IMR-90 (cell line): ENCODE measurements around the gene PRAC1. TPM values are rescaled to one million over a fixed set of nuclear protein-coding genes. Genes with fewer than 3 reads are reported as not detected.

ENCODE experiments used
- ATAC-seq: fragments of 200-7000 bp; cut with Tn5 transposase; 2 replicates; pipeline ENCODE4 v1.9.1; 2020; ENCODE audit warnings: low read depth, mild to moderate bottlenecking, moderate library complexity
- BruUV-seq: library from RNA; stranded (reverse); fragments of 400-500 nt; replicated peaks from 2 replicates; lab custom pipeline; 2021; lab: Mats Ljungman, UMichigan
- CTCF ChIA-PET: fragments of 300-600 bp; formaldehyde crosslinking; extraction: SDS; loops from one replicate; lab custom pipeline; 2021; ENCODE audit warnings: antibody characterized with exemption; lab: Yijun Ruan, JAX
- POLR2A ChIA-PET: fragments of 300-600 bp; sonication (Branson Sonifier 250); formaldehyde crosslinking; loops from one replicate; lab custom pipeline; 2022; ENCODE audit warnings: antibody characterized with exemption; ENCODE audit not compliant: unreplicated experiment; lab: Charles Lee
- DNase-seq: peaks from one replicate; pipeline ENCODE4 v3.0.0; 2013
- H2AFZ ChIP-seq: replicated peaks from 2 replicates; pipeline ENCODE3; 2013; ENCODE audit warnings: low read length, mild to moderate bottlenecking; ENCODE audit not compliant: poor library complexity
- H2AK5ac ChIP-seq: 2 replicates; pipeline ENCODE4 v1.6.1; 2013; ENCODE audit warnings: low read depth, low read length, inconsistent platforms
- H2AK9ac ChIP-seq: replicated peaks from 2 replicates; pipeline ENCODE3; 2013; ENCODE audit warnings: mild to moderate bottlenecking, low read depth, low read length, moderate library complexity; ENCODE audit not compliant: poor library complexity
- H2BK120ac ChIP-seq: 2 replicates; pipeline ENCODE4 v1.6.1; 2013; ENCODE audit warnings: low read depth, low read length, inconsistent platforms
- H2BK15ac ChIP-seq: 3 replicates; pipeline ENCODE4 v1.6.1; 2013; ENCODE audit warnings: low read depth, low read length, inconsistent platforms
- H2BK20ac ChIP-seq: 2 replicates; pipeline ENCODE4 v1.6.1; 2013; ENCODE audit warnings: low read depth, mild to moderate bottlenecking, inconsistent platforms, low read length, moderate library complexity
- H2BK5ac ChIP-seq: 2 replicates; pipeline ENCODE4 v1.6.1; 2013; ENCODE audit warnings: mild to moderate bottlenecking, low read depth, low read length, inconsistent platforms; ENCODE audit not compliant: poor library complexity, severe bottlenecking
- H3K14ac ChIP-seq: replicated peaks from 2 replicates; pipeline ENCODE4 v1.6.1; 2013; ENCODE audit warnings: low read depth, low read length, inconsistent platforms
- H3K18ac ChIP-seq: 2 replicates; pipeline ENCODE4 v1.6.1; 2013; ENCODE audit warnings: low read depth, low read length, control low read depth
- H3K23ac ChIP-seq: 2 replicates; pipeline ENCODE4 v1.6.1; 2013; ENCODE audit warnings: low read depth, low read length, inconsistent platforms
- H3K27ac ChIP-seq: 2 replicates; pipeline ENCODE4 v1.5.1; 2013; ENCODE audit warnings: mild to moderate bottlenecking, control low read depth, low read length; ENCODE audit not compliant: insufficient read depth
- H3K27me3 ChIP-seq: 2 replicates; pipeline ENCODE4 v1.6.1; 2013; ENCODE audit warnings: low read length; ENCODE audit not compliant: control insufficient read depth, insufficient read depth
- H3K36me3 ChIP-seq: 2 replicates; pipeline ENCODE4 v1.6.1; 2013; ENCODE audit warnings: low read length, mixed read lengths; ENCODE audit not compliant: control insufficient read depth, insufficient read depth
- H3K4ac ChIP-seq: 2 replicates; pipeline ENCODE4 v1.6.1; 2013; ENCODE audit warnings: low read depth, low read length, inconsistent platforms
- H3K4me1 ChIP-seq: 2 replicates; pipeline ENCODE4 v1.6.1; 2013; ENCODE audit warnings: low read length, mixed read lengths; ENCODE audit not compliant: control insufficient read depth, insufficient read depth
- H3K4me2 ChIP-seq: 2 replicates; pipeline ENCODE4 v1.6.1; 2013; ENCODE audit warnings: low read depth, mild to moderate bottlenecking, control low read depth, low read length, moderate library complexity
- H3K4me3 ChIP-seq: 2 replicates; pipeline ENCODE4 v1.5.1; 2013; ENCODE audit warnings: low read depth, mild to moderate bottlenecking, control low read depth, low read length, moderate library complexity; ENCODE audit not compliant: insufficient read depth
- H3K56ac ChIP-seq: 2 replicates; pipeline ENCODE4 v1.6.1; 2013; ENCODE audit warnings: low read length, inconsistent platforms; ENCODE audit not compliant: insufficient read depth; ENCODE audit errors: extremely low read depth
- H3K79me1 ChIP-seq, 2 experiments: 2 replicates each; pipeline ENCODE4 v1.6.1; 2013; ENCODE audit warnings: low read length in 2 of 2, inconsistent platforms in 1 of 2, low read depth in 1 of 2
- H3K9ac ChIP-seq: 2 replicates; pipeline ENCODE4 v1.6.1; 2013; ENCODE audit warnings: low read depth, low read length, control low read depth
- H3K9me1 ChIP-seq: 2 replicates; pipeline ENCODE4 v1.6.1; 2013; ENCODE audit warnings: low read length, inconsistent platforms; ENCODE audit not compliant: insufficient read depth
- H3K9me3 ChIP-seq: 2 replicates; pipeline ENCODE4 v1.6.1; 2013; ENCODE audit warnings: low read length; ENCODE audit not compliant: control insufficient read depth, insufficient read depth
- H4K20me1 ChIP-seq: 2 replicates; pipeline ENCODE4 v1.6.1; 2013; ENCODE audit warnings: low read length, inconsistent platforms; ENCODE audit not compliant: insufficient read depth
- H4K5ac ChIP-seq: 2 replicates; pipeline ENCODE4 v1.6.1; 2013; ENCODE audit warnings: mild to moderate bottlenecking, low read depth, low read length, control low read depth
- H4K8ac ChIP-seq, 2 experiments: 2 replicates each; pipeline ENCODE4 v1.6.1; 2013; ENCODE audit warnings: low read depth in 2 of 2, low read length in 2 of 2, control low read depth in 1 of 2, inconsistent platforms in 1 of 2
- H4K91ac ChIP-seq: 2 replicates; pipeline ENCODE4 v1.6.1; 2013; ENCODE audit warnings: low read depth, low read length, inconsistent platforms; ENCODE audit not compliant: insufficient read depth
- BHLHE40 ChIP-seq: fragments of 150-350 bp; IDR thresholded peaks from 2 replicates; pipeline ENCODE4 v1.6.1; 2016; ENCODE audit warnings: mild to moderate bottlenecking, low read depth, low read length
- CEBPB ChIP-seq: IDR thresholded peaks from 2 replicates; pipeline ENCODE4 v1.6.1; 2012; ENCODE audit warnings: low read depth, low read length, improper control_type of control experiment
- CHD1 ChIP-seq: IDR thresholded peaks from 2 replicates; pipeline ENCODE4 v1.6.1; 2012; ENCODE audit warnings: low read depth, low read length, improper control_type of control experiment
- ELK1 ChIP-seq: fragments of 150-350 bp; IDR thresholded peaks from 2 replicates; pipeline ENCODE4 v1.6.1; 2016; ENCODE audit warnings: low read depth, mild to moderate bottlenecking, low read length, moderate library complexity, borderline replicate concordance
- FOS ChIP-seq: fragments of 150-350 bp; IDR thresholded peaks from 2 replicates; pipeline ENCODE4 v1.6.1; 2016; ENCODE audit warnings: low read depth, low read length
- MAFK ChIP-seq: IDR thresholded peaks from 2 replicates; pipeline ENCODE4 v1.6.1; 2012; ENCODE audit warnings: low read depth, low read length, improper control_type of control experiment
- MAZ ChIP-seq: IDR thresholded peaks from 2 replicates; pipeline ENCODE4 v1.6.1; 2012; ENCODE audit warnings: low read depth, mild to moderate bottlenecking, low read length, improper control_type of control experiment, moderate library complexity, borderline replicate concordance
- MXI1 ChIP-seq: IDR thresholded peaks from 2 replicates; pipeline ENCODE4 v1.6.1; 2012; ENCODE audit warnings: low read depth, mild to moderate bottlenecking, low read length, moderate library complexity, borderline replicate concordance
- NFE2L2 ChIP-seq: fragments of 150-350 bp; IDR thresholded peaks from 2 replicates; pipeline ENCODE4 v1.6.1; 2016; ENCODE audit warnings: low read depth, mild to moderate bottlenecking, low read length
- POLR2A ChIP-seq: IDR thresholded peaks from 2 replicates; pipeline ENCODE4 v1.6.1; 2012; ENCODE audit warnings: mild to moderate bottlenecking, low read depth, low read length
- RAD21 ChIP-seq: IDR thresholded peaks from 2 replicates; pipeline ENCODE4 v1.6.1; 2012; ENCODE audit warnings: low read length, improper control_type of control experiment
- RCOR1 ChIP-seq: IDR thresholded peaks from 2 replicates; pipeline ENCODE4 v1.6.1; 2012; ENCODE audit warnings: mild to moderate bottlenecking, low read length, improper control_type of control experiment; ENCODE audit not compliant: insufficient replicate concordance
- RFX5 ChIP-seq: IDR thresholded peaks from 2 replicates; pipeline ENCODE4 v1.8.0; 2012; ENCODE audit warnings: low read depth, mild to moderate bottlenecking, low read length, moderate library complexity
- SMC3 ChIP-seq: fragments of 150-350 bp; IDR thresholded peaks from 2 replicates; pipeline ENCODE4 v1.6.1; 2016; ENCODE audit warnings: low read depth, mild to moderate bottlenecking, antibody characterized with exemption, low read length, moderate library complexity
- WGBS, 2 experiments: methylation state at CpG; one replicate each; pipeline versions ENCODE4 v1.1.5 to v1.1.7; 2013; ENCODE audit warnings: missing lambda C conversion rate in 2 of 2; ENCODE audit not compliant: insufficient read length in 1 of 2; ENCODE audit errors: extremely low coverage in 2 of 2; 5-methylcytosine and 5-hydroxymethylcytosine counted together
- dilution Hi-C: fragments of 300-500 bp; cut with HindIII; formaldehyde crosslinking; loops from one replicate; pipeline ENCODE4 v1.14.3; 2018; ENCODE audit warnings: low sequenced_read_pairs; ENCODE audit not compliant: unreplicated experiment
- in situ Hi-C: fragments of 300-500 bp; cut with MboI; formaldehyde crosslinking; loops from 3 replicates; pipeline ENCODE4 v1.14.3; 2019; ENCODE audit warnings: low sequenced_read_pairs, inconsistent platforms, mixed read lengths
- intact Hi-C: fragments of 100-400 bp; cut with micrococcal nuclease; formaldehyde crosslinking; loops from 2 replicates; pipeline ENCODE4 v1.10.0; 2022
- polyA plus RNA-seq, 3 experiments: library from polyadenylated mRNA; depleted of rRNA; stranded (reverse); fragments of >200 nt; gene quantifications; 2 replicates each; pipeline ENCODE4 v1.2.3, GENCODE V29; 2012; ENCODE audit warnings: low replicate concordance in 1 of 3
- total RNA-seq: library from RNA; depleted of rRNA; stranded (reverse); fragments of >200 nt; gene quantifications from 2 replicates; pipeline ENCODE4 v1.2.3, GENCODE V29; 2012
- TF ChIP-seq, protein P1 (sequence below): fragments of 150-350 bp; IDR thresholded peaks from 2 replicates; pipeline ENCODE4 v1.6.1; 2017; ENCODE audit warnings: mild to moderate bottlenecking, antibody characterized with exemption, low read length, low read depth
- TF ChIP-seq, protein P2 (sequence below): conservative IDR thresholded peaks from 2 replicates; pipeline ENCODE4 v1.5.1; 2012; ENCODE audit warnings: mild to moderate bottlenecking, low read depth, low read length, improper control_type of control experiment

PRAC1 gene
- total and polyA plus RNA-seq, 2 of the 4 experiments (the other 2 are of a cell fraction), result not detected

GRCh38 chr17:48760411-48760810 lies 38.1 kb upstream of the PRAC1 start:
- Histone ChIP-seq H2BK120ac (no peak overlapping the region), H3K9ac (no peak overlapping the region), H3K4ac (no peak overlapping the region), H3K14ac (no peak overlapping the region), H4K20me1 (no peaks in the 10 kb centered on the region), H3K56ac (no peak overlapping the region), H2BK5ac (no peak overlapping the region), H3K27me3 (peaks cover 82% of the 10 kb centered on the region), H2AFZ (no peak overlapping the region), H3K27ac (no peak overlapping the region), H3K9me1 (no peaks in the 10 kb centered on the region), H3K23ac (no peak overlapping the region), H3K4me3 (no peak overlapping the region), H3K36me3 (no peaks in the 10 kb centered on the region), H3K18ac (no peak overlapping the region), H4K91ac (no peak overlapping the region), H2AK5ac (no peak overlapping the region), H2BK20ac (no peak overlapping the region), H4K5ac (no peak overlapping the region), H3K4me2 (no peak overlapping the region), H2BK15ac (no peak overlapping the region), H3K4me1 (no peaks in the 10 kb centered on the region), H2AK9ac (no peak overlapping the region), H3K9me3 (no peaks in the 10 kb centered on the region), H3K79me1 (no peaks in the 10 kb centered on the region), H4K8ac (no peak overlapping the region)
- DNase-seq (no peak), ATAC-seq (no peak)
- in situ Hi-C loops, result loop anchor here (25.0 kb wide), 1 partner anchor 373 kb away; no protein-coding TSS in a partner anchor
- POLR2A ChIA-PET, result no interaction called here
- dilution Hi-C loops, result no loop called here
- 83% methylated on average over 1 of the region's 4 CpGs; no CpG with 5 or more reads in 1 of the 2 experiments for WGBS, 2 experiments
- CTCF ChIA-PET, result no interaction called here
- intact Hi-C loops, result no loop called here
- no peak for TF ChIP-seq BHLHE40
- TF ChIP-seq ELK1, result no peak
- TF ChIP-seq MAZ, result no peak
- TF ChIP-seq NFE2L2, result no peak
- TF ChIP-seq POLR2A, result no peak
- no peak for TF ChIP-seq CHD1
- TF ChIP-seq, protein P1, sequence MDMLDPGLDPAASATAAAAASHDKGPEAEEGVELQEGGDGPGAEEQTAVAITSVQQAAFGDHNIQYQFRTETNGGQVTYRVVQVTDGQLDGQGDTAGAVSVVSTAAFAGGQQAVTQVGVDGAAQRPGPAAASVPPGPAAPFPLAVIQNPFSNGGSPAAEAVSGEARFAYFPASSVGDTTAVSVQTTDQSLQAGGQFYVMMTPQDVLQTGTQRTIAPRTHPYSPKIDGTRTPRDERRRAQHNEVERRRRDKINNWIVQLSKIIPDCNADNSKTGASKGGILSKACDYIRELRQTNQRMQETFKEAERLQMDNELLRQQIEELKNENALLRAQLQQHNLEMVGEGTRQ, result no peak
- no peak for TF ChIP-seq FOS
- no peak for TF ChIP-seq RAD21
- TF ChIP-seq CEBPB, result no peak
- no peak for TF ChIP-seq MAFK
- no peak for TF ChIP-seq MXI1
- no peak for TF ChIP-seq RCOR1
- no peak for TF ChIP-seq RFX5
- TF ChIP-seq, protein P2, sequence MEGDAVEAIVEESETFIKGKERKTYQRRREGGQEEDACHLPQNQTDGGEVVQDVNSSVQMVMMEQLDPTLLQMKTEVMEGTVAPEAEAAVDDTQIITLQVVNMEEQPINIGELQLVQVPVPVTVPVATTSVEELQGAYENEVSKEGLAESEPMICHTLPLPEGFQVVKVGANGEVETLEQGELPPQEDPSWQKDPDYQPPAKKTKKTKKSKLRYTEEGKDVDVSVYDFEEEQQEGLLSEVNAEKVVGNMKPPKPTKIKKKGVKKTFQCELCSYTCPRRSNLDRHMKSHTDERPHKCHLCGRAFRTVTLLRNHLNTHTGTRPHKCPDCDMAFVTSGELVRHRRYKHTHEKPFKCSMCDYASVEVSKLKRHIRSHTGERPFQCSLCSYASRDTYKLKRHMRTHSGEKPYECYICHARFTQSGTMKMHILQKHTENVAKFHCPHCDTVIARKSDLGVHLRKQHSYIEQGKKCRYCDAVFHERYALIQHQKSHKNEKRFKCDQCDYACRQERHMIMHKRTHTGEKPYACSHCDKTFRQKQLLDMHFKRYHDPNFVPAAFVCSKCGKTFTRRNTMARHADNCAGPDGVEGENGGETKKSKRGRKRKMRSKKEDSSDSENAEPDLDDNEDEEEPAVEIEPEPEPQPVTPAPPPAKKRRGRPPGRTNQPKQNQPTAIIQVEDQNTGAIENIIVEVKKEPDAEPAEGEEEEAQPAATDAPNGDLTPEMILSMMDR, result no peak
- no peak for TF ChIP-seq SMC3
- no TSS peak for BruUV-seq
